PC-9 (cell line): ENCODE data around the gene HTRA3. TPM values are rescaled to one million over a fixed set of nuclear protein-coding genes. Genes with fewer than 3 reads are reported as not detected.

Experiments
- BruUV-seq: library from RNA; stranded (reverse); fragments of 400-500 nt; replicated peaks from 2 replicates; lab custom pipeline; 2021; lab: Mats Ljungman, UMichigan
- CTCF ChIA-PET: fragments of 300-600 bp; sonication (Branson Sonifier 250); formaldehyde crosslinking; loops from one replicate; lab custom pipeline; 2022; ENCODE audit warnings: antibody characterized with exemption; lab: Charles Lee
- POLR2A ChIA-PET: fragments of 300-600 bp; sonication (Branson Sonifier 250); formaldehyde crosslinking; loops from one replicate; lab custom pipeline; 2022; ENCODE audit warnings: antibody characterized with exemption; ENCODE audit not compliant: unreplicated experiment; lab: Charles Lee
- DNase-seq, 2 experiments: peaks; one replicate each; pipeline versions ENCODE4 v3.0.0 to v3.0.0-alpha.2; 2015 to 2022; ENCODE audit warnings: mixed read lengths in 1 of 2
- H2AFZ ChIP-seq: fragments of 200-600 bp; sonication (generic); 2 replicates; pipeline ENCODE4 v1.8.1; 2017; ENCODE audit warnings: antibody characterized with exemption
- H3F3A ChIP-seq: fragments of 200-600 bp; sonication (generic); 2 replicates; pipeline ENCODE4 v1.8.1; 2017; ENCODE audit warnings: antibody characterized with exemption, mild to moderate bottlenecking, low read depth; ENCODE audit not compliant: insufficient read depth
- H3K27ac ChIP-seq: fragments of 200-600 bp; sonication (generic); 2 replicates; pipeline ENCODE4 v1.6.1; 2016; ENCODE audit warnings: mixed run types
- H3K27me3 ChIP-seq: fragments of 200-600 bp; sonication (generic); 2 replicates; pipeline ENCODE4 v1.6.1; 2016; ENCODE audit warnings: low read depth, mixed run types; ENCODE audit not compliant: insufficient read depth
- H3K36me3 ChIP-seq: fragments of 200-600 bp; sonication (generic); 2 replicates; pipeline ENCODE4 v1.6.1; 2016; ENCODE audit warnings: low read depth, mixed run types
- H3K4me1 ChIP-seq: fragments of 200-600 bp; sonication (generic); replicated peaks from 2 replicates; pipeline ENCODE4 v1.6.1; 2016; ENCODE audit warnings: mixed run types; ENCODE audit not compliant: insufficient read depth
- H3K4me2 ChIP-seq: fragments of 200-600 bp; sonication (generic); 2 replicates; pipeline ENCODE4 v1.6.1; 2017; ENCODE audit warnings: mixed run types
- H3K4me3 ChIP-seq: fragments of 200-600 bp; sonication (generic); 2 replicates; pipeline ENCODE4 v1.6.1; 2016; ENCODE audit warnings: mixed run types
- H3K79me2 ChIP-seq: fragments of 200-600 bp; sonication (generic); 2 replicates; pipeline ENCODE4 v1.6.1; 2017; ENCODE audit warnings: low read depth, mixed run types
- H3K9me2 ChIP-seq: fragments of 200-600 bp; sonication (generic); 2 replicates; pipeline ENCODE4 v1.8.1; 2017; ENCODE audit warnings: mild to moderate bottlenecking; ENCODE audit not compliant: insufficient read depth
- H3K9me3 ChIP-seq: fragments of 200-600 bp; sonication (generic); 2 replicates; pipeline ENCODE4 v1.8.1; 2016; ENCODE audit warnings: low read depth; ENCODE audit not compliant: insufficient read depth
- H4K20me1 ChIP-seq: fragments of 200-600 bp; sonication (generic); 2 replicates; pipeline ENCODE4 v1.8.1; 2017; ENCODE audit not compliant: insufficient read depth
- CTCF ChIP-seq: fragments of 200-600 bp; sonication (generic); conservative IDR thresholded peaks from 2 replicates; pipeline ENCODE4 v1.6.1; 2017; ENCODE audit warnings: mixed run types, antibody characterized with exemption, mild to moderate bottlenecking, moderate library complexity
- EZH2 ChIP-seq: fragments of 200-600 bp; sonication (generic); IDR thresholded peaks from 2 replicates; pipeline ENCODE4 v1.8.0; 2017; ENCODE audit warnings: antibody characterized with exemption, low read depth
- intact Hi-C: fragments of 100-400 bp; cut with micrococcal nuclease; formaldehyde crosslinking; loops from one replicate; pipeline ENCODE4 v1.10.0; 2022; ENCODE audit not compliant: unreplicated experiment
- total RNA-seq: library from RNA; stranded (reverse); gene quantifications from 2 replicates; pipeline ENCODE4 v1.2.3, GENCODE V29; 2021

HTRA3 gene
- total RNA-seq, 1 experiment from 2014 or later: 14.1 TPM

GRCh38 chr4:8254076-8254475 lies 15.5 kb upstream of the HTRA3 start:
- Histone ChIP-seq H3K27me3 (no peaks in the 10 kb centered on the region), H3F3A (no peaks in the 10 kb centered on the region), H3K4me1 (no peaks in the 10 kb centered on the region), H3K9me2 (no peaks in the 10 kb centered on the region), H3K79me2 (no peaks in the 10 kb centered on the region), H3K36me3 (no peaks in the 10 kb centered on the region), H3K4me2 (no peak overlapping the region), H3K9me3 (no peaks in the 10 kb centered on the region), H3K27ac (no peak overlapping the region), H2AFZ (no peak overlapping the region), H3K4me3 (no peak overlapping the region), H4K20me1 (no peaks in the 10 kb centered on the region)
- POLR2A ChIA-PET: no interaction called here
- TF ChIP-seq EZH2 (no peak), CTCF (no peak)
- DNase-seq: no peak
- CTCF ChIA-PET: no interaction called here
- intact Hi-C loops: no loop called here
- BruUV-seq: no TSS peak

GRCh38 chr4:8255698-8256441 lies 13.7 kb upstream of the HTRA3 start:
- POLR2A ChIA-PET: no interaction called here
- no TSS peak for BruUV-seq
- TF ChIP-seq EZH2: no peak
- TF ChIP-seq CTCF: no peak
- H3K4me1 ChIP-seq: no peaks in the 10 kb centered on the region
- H2AFZ ChIP-seq: no peak overlapping the region
- intact Hi-C loops: no loop called here
- no peaks in the 10 kb centered on the region for H3K36me3 ChIP-seq
- H4K20me1 ChIP-seq: no peaks in the 10 kb centered on the region
- no peaks in the 10 kb centered on the region for H3K9me2 ChIP-seq
- no peak overlapping the region for H3K4me2 ChIP-seq
- DNase-seq: no peak
- no peak overlapping the region for H3K4me3 ChIP-seq
- no peaks in the 10 kb centered on the region for H3F3A ChIP-seq
- no peaks in the 10 kb centered on the region for H3K79me2 ChIP-seq
- H3K27ac ChIP-seq: no peak overlapping the region
- no peaks in the 10 kb centered on the region for H3K9me3 ChIP-seq
- CTCF ChIA-PET: no interaction called here
- no peaks in the 10 kb centered on the region for H3K27me3 ChIP-seq

- no peak overlapping the region for H2AFZ ChIP-seq
- H3K9me2 ChIP-seq: no peaks in the 10 kb centered on the region
- no peaks in the 10 kb centered on the region for H3K4me1 ChIP-seq
- no peaks in the 10 kb centered on the region for H3F3A ChIP-seq
- no peak for TF ChIP-seq EZH2
- H3K27me3 ChIP-seq: no peaks in the 10 kb centered on the region
- ChIA-PET POLR2A (no interaction called here), CTCF (no interaction called here)
- intact Hi-C loops: no loop called here
- BruUV-seq: no TSS peak
- no peak for DNase-seq
- no peaks in the 10 kb centered on the region for H3K9me3 ChIP-seq
- H3K27ac ChIP-seq: no peak overlapping the region
- no peaks in the 10 kb centered on the region for H3K79me2 ChIP-seq
- H3K4me3 ChIP-seq: no peak overlapping the region
- H4K20me1 ChIP-seq: no peaks in the 10 kb centered on the region
- no peak overlapping the region for H3K4me2 ChIP-seq
- no peaks in the 10 kb centered on the region for H3K36me3 ChIP-seq
Observed at GRCh38 chr4:8257854-8258253, 11.7 kb upstream of the HTRA3 start.
